WI38 (cell line): ENCODE results near the gene ARHGAP32.
"Not testable (repeated sequence)": the region's sequence is repeated elsewhere in the genome, so short reads cannot be mapped to it uniquely, and the experiment has no call there.

Source experiments
- H3K4me3 ChIP-seq: 2 replicates; pipeline ENCODE4 v1.5.1; 2011; ENCODE audit warnings: low read depth, mild to moderate bottlenecking, control low read depth, low read length
- CTCF ChIP-seq: IDR thresholded peaks from 2 replicates; pipeline ENCODE4 v1.5.1; 2012; ENCODE audit warnings: low read depth, mild to moderate bottlenecking, control low read depth, low read length

Gene ARHGAP32

GRCh38 chr11:129141748-129142523, 50.2 kb downstream of the ARHGAP32 start:
- no peak overlapping the region for H3K4me3 ChIP-seq
- no peak for TF ChIP-seq CTCF

GRCh38 chr11:129131316-129131715, 60.8 kb downstream of the ARHGAP32 start:
- no peak overlapping the region for H3K4me3 ChIP-seq
- TF ChIP-seq CTCF: no peak

- H3K4me3 ChIP-seq: not testable (repeated sequence)
Measured at GRCh38 chr11:129128881-129129620, 63.1 kb downstream of the ARHGAP32 start.

GRCh38 chr11:129119036-129119435, 73.1 kb downstream of the ARHGAP32 start:
- no peak overlapping the region for H3K4me3 ChIP-seq
- no peak for TF ChIP-seq CTCF

GRCh38 chr11:129117595-129118350, 74.4 kb downstream of the ARHGAP32 start:
- no peak overlapping the region for H3K4me3 ChIP-seq
- peak; percentile 73 for TF ChIP-seq CTCF

- TF ChIP-seq CTCF: no peak
- H3K4me3 ChIP-seq: no peak overlapping the region
Measured at GRCh38 chr11:129115652-129116586, 76.2 kb downstream of the ARHGAP32 start.

- H3K4me3 ChIP-seq: no peak overlapping the region
- no peak for TF ChIP-seq CTCF
Measured at GRCh38 chr11:129109701-129110100, 82.4 kb downstream of the ARHGAP32 start.
